WI38 (cell line): ENCODE measurements around the gene SLC44A5.
"Not testable (repeated sequence)": the region's sequence is repeated elsewhere in the genome, so short reads cannot be mapped to it uniquely, and the experiment has no call there.

Experiments used
- H3K4me3 ChIP-seq: 2 replicates; pipeline ENCODE4 v1.5.1; 2011; ENCODE audit warnings: low read depth, mild to moderate bottlenecking, control low read depth, low read length
- TF ChIP-seq, protein P1 (sequence below): IDR thresholded peaks from 2 replicates; pipeline ENCODE4 v1.5.1; 2012; ENCODE audit warnings: low read depth, mild to moderate bottlenecking, control low read depth, low read length

Gene SLC44A5

GRCh38 chr1:75275631-75276030 lies 335.3 kb downstream of the SLC44A5 start:
- no peak overlapping the region for H3K4me3 ChIP-seq
- TF ChIP-seq, protein P1, sequence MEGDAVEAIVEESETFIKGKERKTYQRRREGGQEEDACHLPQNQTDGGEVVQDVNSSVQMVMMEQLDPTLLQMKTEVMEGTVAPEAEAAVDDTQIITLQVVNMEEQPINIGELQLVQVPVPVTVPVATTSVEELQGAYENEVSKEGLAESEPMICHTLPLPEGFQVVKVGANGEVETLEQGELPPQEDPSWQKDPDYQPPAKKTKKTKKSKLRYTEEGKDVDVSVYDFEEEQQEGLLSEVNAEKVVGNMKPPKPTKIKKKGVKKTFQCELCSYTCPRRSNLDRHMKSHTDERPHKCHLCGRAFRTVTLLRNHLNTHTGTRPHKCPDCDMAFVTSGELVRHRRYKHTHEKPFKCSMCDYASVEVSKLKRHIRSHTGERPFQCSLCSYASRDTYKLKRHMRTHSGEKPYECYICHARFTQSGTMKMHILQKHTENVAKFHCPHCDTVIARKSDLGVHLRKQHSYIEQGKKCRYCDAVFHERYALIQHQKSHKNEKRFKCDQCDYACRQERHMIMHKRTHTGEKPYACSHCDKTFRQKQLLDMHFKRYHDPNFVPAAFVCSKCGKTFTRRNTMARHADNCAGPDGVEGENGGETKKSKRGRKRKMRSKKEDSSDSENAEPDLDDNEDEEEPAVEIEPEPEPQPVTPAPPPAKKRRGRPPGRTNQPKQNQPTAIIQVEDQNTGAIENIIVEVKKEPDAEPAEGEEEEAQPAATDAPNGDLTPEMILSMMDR, result no peak

- TF ChIP-seq, protein P1, result no peak
- no peak overlapping the region for H3K4me3 ChIP-seq
Measured at GRCh38 chr1:75274920-75275506, 335.9 kb downstream of the SLC44A5 start.

DNA sequence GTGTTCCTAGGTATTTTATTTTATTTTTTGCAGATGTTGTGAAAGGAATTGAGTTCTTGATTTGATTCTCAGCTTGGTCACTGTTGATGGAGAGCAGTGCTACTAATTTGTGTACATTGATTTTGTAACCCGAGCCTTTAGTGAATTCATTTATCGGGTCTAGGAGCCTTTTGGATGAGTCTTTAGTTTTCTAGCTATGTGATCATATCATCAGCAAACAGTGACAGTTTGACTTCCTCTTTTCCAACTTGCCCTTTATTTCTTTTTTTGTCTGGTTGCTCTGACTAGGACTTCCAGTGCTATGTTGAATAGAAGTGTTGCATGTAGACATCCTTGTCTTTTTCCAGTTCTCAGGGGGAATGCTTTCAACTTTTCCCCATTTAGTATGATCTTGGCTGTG lies 337.8 kb downstream of the SLC44A5 start:
- H3K4me3 ChIP-seq, result no peak overlapping the region
- TF ChIP-seq, protein P1, result no peak

GRCh38 chr1:75265792-75266191 lies 345.1 kb downstream of the SLC44A5 start:
- no peak overlapping the region for H3K4me3 ChIP-seq
- TF ChIP-seq, protein P1, result no peak

DNA sequence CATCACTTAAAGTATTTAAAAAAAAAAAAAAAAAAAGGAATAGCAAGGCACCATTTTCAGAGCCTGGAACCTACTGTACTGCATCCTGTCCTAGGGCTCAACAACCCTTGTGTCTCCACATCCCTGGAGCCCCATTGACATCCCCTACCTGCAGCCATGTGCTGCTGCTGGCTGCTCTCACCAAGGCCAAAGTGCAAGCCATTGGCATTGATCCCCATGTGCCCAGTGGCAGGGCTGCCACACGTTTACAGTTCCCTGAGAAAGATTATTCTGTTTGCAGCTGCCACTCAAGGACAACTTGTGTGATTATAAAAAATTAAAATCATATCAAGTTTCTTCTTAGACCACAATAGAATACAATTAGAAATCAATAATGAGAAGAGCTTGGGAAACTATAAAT lies 346.8 kb downstream of the SLC44A5 start:
- TF ChIP-seq, protein P1, result no peak
- no peak overlapping the region for H3K4me3 ChIP-seq

DNA sequence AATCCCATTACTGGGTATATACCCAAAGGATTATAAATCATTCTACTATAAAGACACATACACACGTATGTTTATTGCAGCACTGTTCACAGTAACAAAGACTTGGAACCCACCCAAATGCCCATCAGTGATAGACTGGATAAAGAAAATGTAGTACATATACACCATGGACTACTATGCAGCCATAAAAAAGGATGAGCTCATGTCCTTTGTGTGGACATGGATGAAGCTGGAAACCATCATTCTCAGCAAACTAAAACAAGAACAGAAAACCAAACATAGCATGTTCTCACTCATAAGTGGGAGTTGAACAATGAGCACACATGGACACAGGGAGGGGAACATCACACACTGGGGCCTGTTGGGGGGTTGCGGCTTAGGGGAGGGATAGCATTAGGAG lies 347.3 kb downstream of the SLC44A5 start:
- not testable (repeated sequence) for H3K4me3 ChIP-seq

GRCh38 chr1:75261946-75262345 lies 349.0 kb downstream of the SLC44A5 start:
- H3K4me3 ChIP-seq, result not testable (repeated sequence)

GRCh38 chr1:75258351-75258750 lies 352.6 kb downstream of the SLC44A5 start:
- TF ChIP-seq, protein P1, result no peak
- H3K4me3 ChIP-seq, result no peak overlapping the region

DNA sequence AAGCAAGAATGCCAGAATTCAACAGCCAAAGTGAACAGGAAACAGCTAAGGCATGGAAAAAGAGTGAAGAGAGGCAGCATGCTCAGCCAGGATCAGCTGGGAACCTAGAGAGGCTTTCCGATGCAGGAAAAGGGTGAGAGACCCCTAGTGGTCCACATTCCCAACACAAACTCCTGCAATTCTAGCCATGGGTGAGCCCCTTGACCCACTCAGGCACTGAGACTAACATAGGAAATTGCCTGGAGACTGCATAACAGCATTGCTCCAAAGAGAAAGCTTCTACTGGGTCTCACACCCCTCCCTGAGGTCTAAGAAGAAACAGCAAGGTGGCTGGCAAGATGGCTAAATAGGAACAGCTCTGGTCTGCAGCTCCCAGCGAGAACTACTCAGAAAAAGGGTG lies 353.5 kb downstream of the SLC44A5 start:
- TF ChIP-seq, protein P1, result no peak

GRCh38 chr1:75250114-75250513 lies 360.8 kb downstream of the SLC44A5 start:
- not testable (repeated sequence) for H3K4me3 ChIP-seq

More for the DNA sequence above, 353.5 kb downstream of the SLC44A5 start:
- H3K4me3 ChIP-seq, result no peak overlapping the region
